H1 (cell line): Measurements from ENCODE around the gene RPTOR. TPM values are rescaled to one million over a fixed set of nuclear protein-coding genes. Genes with fewer than 3 reads are reported as not detected.

ENCODE experiments used
- CTCF ChIA-PET: fragments of 300-600 bp; sonication (Branson Sonifier 250); formaldehyde crosslinking; loops from one replicate; lab custom pipeline; 2021; ENCODE audit not compliant: partially characterized antibody; lab: Charles Lee
- POLR2A ChIA-PET: fragments of 300-600 bp; sonication (Branson Sonifier 250); formaldehyde crosslinking; loops from one replicate; lab custom pipeline; 2021; ENCODE audit warnings: inconsistent platforms; ENCODE audit not compliant: partially characterized antibody; lab: Charles Lee
- DNase-seq, 2 experiments: peaks; one replicate each; pipeline versions ENCODE4 v3.0.0 to v3.0.0-alpha.2; 2010 to 2022; ENCODE audit warnings: low spot score in 2 of 2, low read depth in 1 of 2, mixed read lengths in 1 of 2
- FAIRE-seq: peaks from 2 replicates; lab custom pipeline; 2011; peaks lifted over from hg19 to GRCh38; lab: Jason Lieb, UNC
- H2AFZ ChIP-seq: 2 replicates; pipeline ENCODE4 v1.8.1; 2012; ENCODE audit warnings: low read length, inconsistent platforms
- H2AK5ac ChIP-seq: 2 replicates; pipeline ENCODE4 v1.6.1; 2013; ENCODE audit warnings: low read depth, low read length
- H2BK120ac ChIP-seq: replicated peaks from 2 replicates; pipeline ENCODE3; 2013; ENCODE audit warnings: low read depth, low read length, inconsistent platforms
- H2BK12ac ChIP-seq: 2 replicates; pipeline ENCODE4 v1.6.1; 2013; ENCODE audit warnings: low read depth, low read length
- H2BK15ac ChIP-seq: 2 replicates; pipeline ENCODE4 v1.6.1; 2013; ENCODE audit warnings: low read length
- H2BK20ac ChIP-seq: 2 replicates; pipeline ENCODE4 v1.6.1; 2013; ENCODE audit warnings: low read length
- H2BK5ac ChIP-seq: 2 replicates; pipeline ENCODE4 v1.6.1; 2013; ENCODE audit warnings: low read depth, low read length
- H3K14ac ChIP-seq: 2 replicates; pipeline ENCODE4 v1.6.1; 2013; ENCODE audit warnings: inconsistent platforms; ENCODE audit not compliant: insufficient read length
- H3K18ac ChIP-seq: 2 replicates; pipeline ENCODE4 v1.6.1; 2013; ENCODE audit warnings: low read length; ENCODE audit errors: extremely low read depth
- H3K23ac ChIP-seq: 2 replicates; pipeline ENCODE4 v1.6.1; 2013; ENCODE audit warnings: inconsistent platforms; ENCODE audit not compliant: insufficient read length
- H3K23me2 ChIP-seq: 2 replicates; pipeline ENCODE4 v1.6.1; 2013; ENCODE audit warnings: low read depth, low read length
- H3K27ac ChIP-seq: 2 replicates; pipeline ENCODE4 v1.6.1; 2011; ENCODE audit warnings: low read depth, low read length, inconsistent platforms
- H3K27me3 ChIP-seq, 4 experiments: replicated peaks in 1 of 4; 1 replicate in 1 of 4; 2 replicates in 3 of 4; pipeline versions ENCODE4 v1.6.1 to v1.8.1; 2011 to 2013; ENCODE audit warnings: low read length in 3 of 4, mild to moderate bottlenecking in 3 of 4, inconsistent platforms in 2 of 4, mixed read lengths in 2 of 4, moderate library complexity in 1 of 4; ENCODE audit not compliant: control insufficient read depth in 3 of 4, insufficient read depth in 3 of 4; ENCODE audit errors: extremely low read depth in 1 of 4
- H3K36me3 ChIP-seq, 4 experiments: 2 replicates each; pipeline versions ENCODE4 v1.6.1 to v1.8.1; 2011 to 2013; ENCODE audit warnings: mild to moderate bottlenecking in 4 of 4, low read length in 3 of 4, moderate library complexity in 2 of 4, control low read depth in 1 of 4, inconsistent platforms in 1 of 4; ENCODE audit not compliant: insufficient read depth in 4 of 4, control insufficient read depth in 2 of 4
- H3K4ac ChIP-seq: replicated peaks from 2 replicates; pipeline ENCODE3; 2013; ENCODE audit warnings: low read length, low read depth, mixed read lengths, inconsistent platforms; ENCODE audit not compliant: insufficient read length
- H3K4me1 ChIP-seq, 4 experiments: replicated peaks in 1 of 4; 1 replicate in 1 of 4; 2 replicates in 3 of 4; pipeline versions ENCODE4 v1.6.1 to v1.8.1; 2011 to 2013; ENCODE audit warnings: low read length in 3 of 4, inconsistent platforms in 2 of 4, mixed read lengths in 1 of 4; ENCODE audit not compliant: insufficient read depth in 4 of 4, control insufficient read depth in 3 of 4
- H3K4me2 ChIP-seq, 2 experiments: 2 replicates each; pipeline versions ENCODE4 v1.6.1 to v1.8.1; 2011 to 2013; ENCODE audit warnings: low read depth in 2 of 2, low read length in 2 of 2, control low read depth in 1 of 2, inconsistent platforms in 1 of 2, mild to moderate bottlenecking in 1 of 2; ENCODE audit not compliant: insufficient read depth in 1 of 2
- H3K4me3 ChIP-seq, 4 experiments: fragments of 200-600, 300-600 bp in 1 of 4; sonication (generic), shearing (Covaris generic), sonication (Bioruptor Twin) in 1 of 4; 2 replicates each; pipeline versions ENCODE4 v1.5.1 to v1.8.1; 2011 to 2016; ENCODE audit warnings: low read length in 4 of 4, low read depth in 3 of 4, control low read depth in 2 of 4, inconsistent platforms in 2 of 4, mild to moderate bottlenecking in 2 of 4, mixed read lengths in 1 of 4, moderate library complexity in 1 of 4; ENCODE audit not compliant: insufficient read depth in 2 of 4; ENCODE audit errors: extremely low read depth in 1 of 4
- H3K56ac ChIP-seq: replicated peaks from 2 replicates; pipeline ENCODE3; 2013; ENCODE audit warnings: low read depth, mild to moderate bottlenecking, mixed read lengths, low read length, inconsistent platforms; ENCODE audit not compliant: insufficient read length
- H3K79me1 ChIP-seq: 2 replicates; pipeline ENCODE4 v1.6.1; 2013; ENCODE audit warnings: low read depth, low read length, control low read depth
- H3K79me2 ChIP-seq, 2 experiments: 2 replicates each; pipeline versions ENCODE4 v1.6.1 to v1.8.1; 2012 to 2013; ENCODE audit warnings: low read length in 2 of 2, mild to moderate bottlenecking in 2 of 2, inconsistent platforms in 1 of 2; ENCODE audit not compliant: insufficient read depth in 2 of 2, control insufficient read depth in 1 of 2
- H3K9ac ChIP-seq, 4 experiments: replicated peaks in 1 of 4; 1 replicate in 1 of 4; 2 replicates in 3 of 4; pipeline versions ENCODE4 v1.6.1 to v1.8.1; 2011 to 2013; ENCODE audit warnings: low read depth in 3 of 4, low read length in 3 of 4, control low read depth in 2 of 4, mild to moderate bottlenecking in 2 of 4, moderate library complexity in 2 of 4, inconsistent platforms in 1 of 4; ENCODE audit errors: extremely low read depth in 1 of 4
- H3K9me3 ChIP-seq, 2 experiments: 2 replicates each; pipeline versions ENCODE4 v1.6.1 to v1.8.1; 2012 to 2013; ENCODE audit warnings: mild to moderate bottlenecking in 2 of 2, moderate library complexity in 2 of 2, control low read depth in 1 of 2, inconsistent platforms in 1 of 2, low read depth in 1 of 2, low read length in 1 of 2, mixed read lengths in 1 of 2; ENCODE audit not compliant: insufficient read depth in 2 of 2
- H4K20me1 ChIP-seq, 2 experiments: replicated peaks in 1 of 2; 2 replicates each; pipeline versions ENCODE3 to v1.8.1; 2011 to 2013; ENCODE audit warnings: inconsistent platforms in 2 of 2, low read length in 2 of 2, mild to moderate bottlenecking in 1 of 2; ENCODE audit not compliant: insufficient read depth in 2 of 2, control insufficient read depth in 1 of 2
- H4K5ac ChIP-seq: 2 replicates; pipeline ENCODE4 v1.6.1; 2013; ENCODE audit warnings: low read length, low read depth, mixed read lengths, inconsistent platforms; ENCODE audit not compliant: insufficient read length
- H4K8ac ChIP-seq: 2 replicates; pipeline ENCODE4 v1.8.0; 2013; ENCODE audit warnings: mild to moderate bottlenecking, moderate library complexity, low read length, inconsistent platforms; ENCODE audit not compliant: insufficient read depth; ENCODE audit errors: extremely low read depth
- H4K91ac ChIP-seq: replicated peaks from 2 replicates; pipeline ENCODE3; 2013; ENCODE audit warnings: low read length, mixed read lengths, inconsistent platforms; ENCODE audit not compliant: insufficient read length
- CHD1 ChIP-seq: IDR thresholded peaks from 2 replicates; pipeline ENCODE4 v1.6.1; 2012; ENCODE audit warnings: low read depth, low read length, improper control_type of control experiment
- CREB1 ChIP-seq: IDR thresholded peaks from 2 replicates; pipeline ENCODE4 v1.6.1; 2012; ENCODE audit warnings: inconsistent platforms
- FOSL1 ChIP-seq: IDR thresholded peaks from 2 replicates; pipeline ENCODE4 v1.6.1; 2011; ENCODE audit warnings: mild to moderate bottlenecking, low read depth, low read length, moderate library complexity; ENCODE audit not compliant: insufficient read depth
- HDAC2 ChIP-seq, 2 experiments: fragments of 300-600 bp in 1 of 2; sonication (generic) in 1 of 2; IDR thresholded peaks; 2 replicates each; pipeline ENCODE4 v1.6.1; 2011 to 2012; ENCODE audit warnings: low read depth in 2 of 2, low read length in 2 of 2, mild to moderate bottlenecking in 2 of 2, moderate library complexity in 2 of 2, borderline replicate concordance in 1 of 2, inconsistent platforms in 1 of 2
- JUN ChIP-seq: IDR thresholded peaks from 2 replicates; pipeline ENCODE4 v1.6.1; 2011; ENCODE audit warnings: low read depth, mild to moderate bottlenecking, improper control_type of control experiment, low read length
- POLR2A ChIP-seq, 2 experiments: IDR thresholded peaks; 1 replicate in 1 of 2; 2 replicates in 1 of 2; pipeline ENCODE4 v1.6.1; 2011; ENCODE audit warnings: low read depth in 2 of 2, low read length in 2 of 2, mild to moderate bottlenecking in 2 of 2; ENCODE audit errors: control extremely low read depth in 1 of 2
- RAD21 ChIP-seq, 2 experiments: IDR thresholded peaks in 1 of 2; conservative IDR thresholded peaks in 1 of 2; 2 replicates each; pipeline ENCODE4 v1.6.1; 2011; ENCODE audit warnings: low read depth in 2 of 2, low read length in 2 of 2, improper control_type of control experiment in 1 of 2, inconsistent platforms in 1 of 2, mild to moderate bottlenecking in 1 of 2, moderate library complexity in 1 of 2
- RXRA ChIP-seq: IDR thresholded peaks from 2 replicates; pipeline ENCODE4 v1.6.1; 2011; ENCODE audit warnings: low read depth, mild to moderate bottlenecking, low read length, moderate library complexity; ENCODE audit not compliant: insufficient read depth
- SP1 ChIP-seq: IDR thresholded peaks from 2 replicates; pipeline ENCODE4 v1.6.1; 2011; ENCODE audit warnings: low read depth, low read length
- SP2 ChIP-seq: IDR thresholded peaks from 2 replicates; pipeline ENCODE4 v1.6.1; 2012; ENCODE audit warnings: mild to moderate bottlenecking, low read length, inconsistent platforms
- SUZ12 ChIP-seq: fragments of 200-600 bp; sonication (generic); IDR thresholded peaks from 2 replicates; pipeline ENCODE4 v1.6.1; 2012; ENCODE audit warnings: mild to moderate bottlenecking, inconsistent platforms, low read length, moderate library complexity, mixed read lengths
- WGBS, 2 experiments: shearing (Covaris generic) in 1 of 2; methylation state at CpG; one replicate each; pipeline versions ENCODE4 v1.1.6 to v1.1.7; 2013 to 2015; ENCODE audit warnings: low lambda C conversion rate in 2 of 2, mixed read lengths in 2 of 2, inconsistent platforms in 1 of 2, low coverage in 1 of 2, missing lambda C conversion rate in 1 of 2; ENCODE audit not compliant: insufficient replicate concordance in 2 of 2, insufficient coverage in 1 of 2, insufficient read length in 1 of 2; ENCODE audit errors: extremely low coverage in 1 of 2, missing lambda C conversion rate in 1 of 2; 5-methylcytosine and 5-hydroxymethylcytosine counted together
- polyA plus RNA-seq, 7 experiments: library from polyadenylated mRNA; depleted of rRNA in 3 of 7; stranded (reverse) in 5 of 7; unstranded in 2 of 7; fragments of >200 nt in 5 of 7; fragments of 200-250 nt in 2 of 7; gene quantifications; 1 replicate in 5 of 7; 2 replicates in 1 of 7; 4 replicates in 1 of 7; pipeline versions ENCODE4 v1.2.1 to v1.2.3, GENCODE V29; 2011 to 2013; ENCODE audit warnings: missing spikeins in 2 of 7, mixed read lengths in 2 of 7
- total RNA-seq: library from RNA; stranded (reverse); fragmentation: NEBNext Ultra II Directional; extraction: Animal tissue kit (Norgen Biotek cat#: 25700); gene quantifications from 2 replicates; pipeline ENCODE4 v1.2.1, GENCODE V29; 2021

RPTOR gene
- total and polyA plus RNA-seq, 2 of the 8 experiments (the other 6 are each of a cell fraction or from before 2014, with no cell fraction given) = 6.9 to 28.7 TPM

- Histone ChIP-seq H4K20me1 (peaks cover 4 to 9% of the 10 kb centered on the region in 2 experiments), H2BK15ac (no peak overlapping the region), H2BK120ac (no peak overlapping the region), H3K27me3 (no peaks in the 10 kb centered on the region), H3K23me2 (no peaks in the 10 kb centered on the region), H2BK12ac (no peak overlapping the region), H4K5ac (no peak overlapping the region), H3K36me3 (no peaks in the 10 kb centered on the region), H3K18ac (no peak overlapping the region), H4K8ac (no peak overlapping the region; the same call in none of the 2 replicates), H3K4me1 (peaks cover 0 to 6% (median 3%) of the 10 kb centered on the region in 4 experiments; a peak in 3 of 7 replicates), H3K27ac (no peak overlapping the region), H3K79me1 (peaks cover 16% of the 10 kb centered on the region), H2BK5ac (peak overlapping the region; percentile 46; the same call in 1 of the 2 replicates), H2AFZ (no peak overlapping the region), H3K9ac (no peak overlapping the region), H2BK20ac (no peak overlapping the region), H3K9me3 (no peaks in the 10 kb centered on the region), H3K14ac (no peak overlapping the region), H4K91ac (no peak overlapping the region), H3K23ac (no peak overlapping the region), H2AK5ac (no peak overlapping the region), H3K79me2 (peaks cover 0 to 36% of the 10 kb centered on the region in 2 experiments; a peak in 2 of 4 replicates), H3K4me3 (no peak overlapping the region), H3K4ac (no peak overlapping the region), H3K56ac (no peak overlapping the region), H3K4me2 (no peak overlapping the region)
- WGBS, 2 experiments = 84% methylated on average over 25 of the region's 25 CpGs; no CpG with 5 or more reads in 1 of the 2 experiments
- POLR2A ChIA-PET = no interaction called here
- DNase-seq (no peak), FAIRE-seq (no peak)
- CTCF ChIA-PET = interaction anchor here (0.6 to 1.3 kb wide), 3 partner anchors 8 to 337 kb away, joined by 3 to 4 read pairs (median 3); no protein-coding TSS in a partner anchor
- TF ChIP-seq SP1 (no peak), SP2 (no peak), CREB1 (no peak), FOSL1 (no peak), SUZ12 (no peak), POLR2A (IDR thresholded peaks at IDR 0.05; ENCODE audit: control extremely low read depth in 1 of 2, low read depth in 2 of 2, low read length in 2 of 2) (no peak), JUN (no peak), CHD1 (no peak), RAD21 (IDR thresholded peaks at IDR 0.05 in 1 of 2, conservative IDR thresholded peaks at IDR 0.05 in 1 of 2; ENCODE audit: low read depth in 2 of 2, low read length in 2 of 2) (no peak), RXRA (no peak), HDAC2 (IDR thresholded peaks at IDR 0.05; ENCODE audit: borderline replicate concordance in 1 of 2, low read depth in 2 of 2, low read length in 2 of 2) (no peak)
These were observed 76.8 kb downstream of the RPTOR start for GRCh38 chr17:80621335-80621996.
